Cardiac fibroblast (primary cell): ENCODE measurements around the gene ARSA.
A peak's percentile ranks its signal among the peaks of the same experiment; 100 is the strongest.
"Not testable (repeated sequence)": the region's sequence is repeated elsewhere in the genome, so short reads cannot be mapped to it uniquely, and the experiment has no call there.

Experiments
- DNase-seq, 2 donors: peaks; one replicate each; pipeline versions ENCODE4 v3.0.0 to v3.0.0-alpha.2; 2010; ENCODE audit warnings: low read depth in 2 of 2
- H3K4me3 ChIP-seq, 2 donors: replicated peaks in 1 of 2; 1 replicate in 1 of 2; 2 replicates in 1 of 2; pipeline ENCODE4 v1.5.1; 2011; ENCODE audit warnings: low read depth in 2 of 2, low read length in 2 of 2, mild to moderate bottlenecking in 2 of 2, moderate library complexity in 1 of 2
- TF ChIP-seq, protein P1 (sequence below): IDR thresholded peaks from one replicate; pipeline ENCODE4 v1.5.1; 2011; ENCODE audit warnings: low read depth, mild to moderate bottlenecking, low read length, inconsistent platforms

Gene ARSA

DNA sequence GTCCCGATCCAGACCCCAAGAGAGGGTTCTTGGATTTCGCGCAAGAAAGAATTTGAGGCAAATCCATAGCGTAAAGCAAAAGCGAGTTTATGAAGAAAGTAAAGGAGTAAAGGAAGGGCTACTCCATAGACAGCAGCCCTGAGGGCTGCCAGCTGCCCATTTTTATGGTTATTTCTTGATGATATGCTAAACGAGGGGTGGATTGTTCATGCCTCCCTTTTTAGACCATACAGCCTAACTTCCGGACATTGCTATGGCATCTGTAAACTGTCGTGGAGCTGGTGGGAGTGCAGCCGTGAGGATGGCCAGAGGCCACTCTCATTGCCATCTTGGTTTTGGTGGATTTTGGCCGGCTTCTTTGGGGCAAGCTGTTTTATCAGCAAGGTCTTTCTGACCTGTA is 25.3 kb upstream of the ARSA start:
- TF ChIP-seq, protein P1, sequence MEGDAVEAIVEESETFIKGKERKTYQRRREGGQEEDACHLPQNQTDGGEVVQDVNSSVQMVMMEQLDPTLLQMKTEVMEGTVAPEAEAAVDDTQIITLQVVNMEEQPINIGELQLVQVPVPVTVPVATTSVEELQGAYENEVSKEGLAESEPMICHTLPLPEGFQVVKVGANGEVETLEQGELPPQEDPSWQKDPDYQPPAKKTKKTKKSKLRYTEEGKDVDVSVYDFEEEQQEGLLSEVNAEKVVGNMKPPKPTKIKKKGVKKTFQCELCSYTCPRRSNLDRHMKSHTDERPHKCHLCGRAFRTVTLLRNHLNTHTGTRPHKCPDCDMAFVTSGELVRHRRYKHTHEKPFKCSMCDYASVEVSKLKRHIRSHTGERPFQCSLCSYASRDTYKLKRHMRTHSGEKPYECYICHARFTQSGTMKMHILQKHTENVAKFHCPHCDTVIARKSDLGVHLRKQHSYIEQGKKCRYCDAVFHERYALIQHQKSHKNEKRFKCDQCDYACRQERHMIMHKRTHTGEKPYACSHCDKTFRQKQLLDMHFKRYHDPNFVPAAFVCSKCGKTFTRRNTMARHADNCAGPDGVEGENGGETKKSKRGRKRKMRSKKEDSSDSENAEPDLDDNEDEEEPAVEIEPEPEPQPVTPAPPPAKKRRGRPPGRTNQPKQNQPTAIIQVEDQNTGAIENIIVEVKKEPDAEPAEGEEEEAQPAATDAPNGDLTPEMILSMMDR: no peak
- DNase-seq: no peak
- H3K4me3 ChIP-seq: no peak overlapping the region

DNA sequence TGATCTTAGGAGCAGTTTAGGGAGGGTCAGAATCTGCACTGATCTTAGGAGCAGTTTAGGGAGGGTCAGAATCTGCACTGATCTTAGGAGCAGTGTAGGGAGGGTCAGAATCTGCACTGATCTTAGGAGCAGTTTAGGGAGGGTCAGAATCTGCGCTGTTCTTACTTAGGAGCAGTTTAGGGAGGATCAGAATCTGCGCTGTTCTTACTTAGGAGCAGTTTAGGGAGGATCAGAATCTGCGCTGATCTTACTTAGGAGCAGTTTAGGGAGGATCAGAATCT is 15.8 kb upstream of the ARSA start:
- DNase-seq, H3K4me3 ChIP-seq: not testable (repeated sequence)

DNA sequence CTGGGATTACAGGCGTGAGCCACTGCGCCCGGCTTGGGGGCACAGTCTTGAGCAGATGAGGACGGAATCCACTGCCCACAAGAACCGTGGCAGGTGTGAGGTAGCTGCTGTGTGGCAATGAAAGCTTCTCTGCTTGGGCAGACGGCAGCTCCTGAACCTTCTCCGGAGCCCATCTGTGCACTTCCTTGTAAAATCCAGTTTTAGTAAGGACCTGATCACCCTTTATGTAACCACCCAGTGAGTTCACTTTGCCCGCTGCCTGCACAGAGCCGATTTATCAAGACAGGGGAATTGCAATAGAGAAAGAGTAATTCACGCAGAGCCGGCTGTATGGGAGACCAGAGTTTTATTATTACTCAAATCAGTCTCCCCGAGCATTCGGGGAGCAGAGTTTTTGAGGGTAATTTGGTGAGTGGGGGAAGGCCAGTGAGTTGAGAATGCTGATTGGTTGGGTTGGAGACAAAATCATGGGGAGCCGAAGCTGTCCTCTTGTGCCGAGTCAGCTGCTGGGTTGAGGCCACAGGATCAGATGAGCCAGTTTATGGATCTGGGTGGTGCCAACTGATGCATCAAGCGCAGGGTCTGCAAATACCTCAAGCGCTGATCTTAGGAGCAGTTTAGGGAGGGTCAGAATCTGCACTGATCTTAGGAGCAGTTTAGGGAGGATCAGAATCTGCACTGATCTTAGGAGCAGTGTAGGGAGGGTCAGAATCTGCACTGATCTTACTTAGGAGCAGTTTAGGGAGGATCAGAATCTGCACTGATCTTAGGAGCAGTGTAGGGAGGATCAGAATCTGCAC is 15.3 kb upstream of the ARSA start:
- not testable (repeated sequence) for DNase-seq

DNA sequence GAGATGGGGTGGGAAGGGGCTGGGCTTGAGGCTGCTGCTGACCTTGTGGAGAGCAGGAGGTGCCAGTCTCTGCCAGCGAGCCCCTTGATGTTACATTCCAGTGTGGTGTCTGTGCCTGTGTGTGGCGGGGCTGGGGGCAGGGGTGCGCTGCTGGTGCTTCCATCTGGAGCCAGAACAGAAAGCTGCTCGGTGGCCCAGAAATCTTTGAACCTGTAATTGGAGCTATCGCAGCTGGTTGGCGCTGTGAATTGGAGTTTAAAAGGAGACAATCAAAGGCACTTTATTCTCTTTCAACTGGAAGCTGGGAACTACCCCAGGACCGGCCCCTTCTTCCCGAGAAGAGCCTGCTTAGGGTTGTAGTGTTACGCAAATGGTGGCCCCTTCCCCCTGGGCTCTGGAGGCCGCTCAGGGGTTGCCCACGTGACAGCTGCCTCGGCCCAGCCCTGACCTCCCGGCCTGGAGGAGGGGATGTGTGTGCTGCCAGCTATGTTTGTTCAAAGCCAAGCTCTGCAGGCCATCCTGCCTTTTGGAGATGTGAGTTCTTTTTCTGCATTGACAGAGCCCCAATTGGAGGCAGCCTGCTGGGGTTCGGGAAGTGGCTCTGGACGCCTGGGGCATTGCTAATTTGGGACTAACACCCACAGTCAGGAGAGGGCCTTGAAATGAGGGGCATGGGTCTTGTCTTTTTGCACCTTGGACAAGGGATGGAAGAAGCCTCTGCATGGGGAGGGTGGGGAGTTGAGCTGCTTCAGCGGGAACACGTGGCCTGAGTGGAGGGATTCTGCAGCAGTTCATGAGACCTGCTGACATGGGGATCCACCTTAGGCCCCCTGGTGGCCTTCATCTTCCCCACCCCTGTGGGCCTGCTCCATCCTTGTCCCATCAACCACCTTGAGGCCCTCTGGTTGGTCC is 14.0 kb upstream of the ARSA start:
- peak; percentile 30 to 84 for DNase-seq
- no peak overlapping the region for H3K4me3 ChIP-seq
- TF ChIP-seq, protein P1: peak; percentile 37

More for the DNA sequence above, 15.3 kb upstream of the ARSA start:
- H3K4me3 ChIP-seq: not testable (repeated sequence)

DNA sequence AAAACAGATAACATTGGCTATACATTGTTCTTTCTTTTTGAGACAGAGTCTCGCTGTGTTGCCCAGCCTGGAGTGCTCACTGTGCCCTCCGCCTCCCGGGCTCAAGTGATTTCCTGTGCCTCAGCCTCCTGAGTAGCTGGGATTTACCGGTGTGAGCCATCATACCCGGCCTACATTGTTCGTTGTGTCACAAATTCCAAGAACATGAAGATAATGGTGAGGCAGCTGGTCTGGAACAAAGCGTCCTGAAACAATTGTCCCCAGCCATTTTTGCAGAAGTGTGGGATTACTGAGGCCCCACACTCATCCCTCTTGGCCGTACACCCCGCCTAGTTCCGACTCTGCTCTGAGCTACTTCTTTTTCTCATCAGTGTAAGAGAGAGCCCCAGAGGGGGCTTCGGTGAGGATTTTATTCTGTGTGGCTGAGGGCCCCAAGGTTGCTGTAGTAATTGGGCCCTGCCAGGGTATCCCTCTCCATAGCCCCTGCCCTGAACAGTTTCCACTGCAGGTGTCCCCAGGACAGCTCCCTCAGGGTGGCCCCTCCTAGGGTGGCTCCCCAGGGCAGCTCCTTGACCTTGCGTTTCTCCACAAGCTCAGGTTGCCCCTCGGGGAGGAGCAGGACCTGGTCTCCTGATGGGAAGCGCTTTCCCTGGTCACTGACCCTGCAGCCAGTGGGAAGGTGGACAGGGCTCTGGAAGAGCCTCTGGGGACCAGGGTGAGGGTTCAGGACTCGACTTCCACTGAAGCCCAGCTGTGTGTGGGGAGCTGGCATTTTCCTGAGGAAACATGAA is 13.1 kb upstream of the ARSA start:
- H3K4me3 ChIP-seq: no peak overlapping the region
- DNase-seq: peak in 1 of 2 donors; percentile 62
- TF ChIP-seq, protein P1: no peak

DNA sequence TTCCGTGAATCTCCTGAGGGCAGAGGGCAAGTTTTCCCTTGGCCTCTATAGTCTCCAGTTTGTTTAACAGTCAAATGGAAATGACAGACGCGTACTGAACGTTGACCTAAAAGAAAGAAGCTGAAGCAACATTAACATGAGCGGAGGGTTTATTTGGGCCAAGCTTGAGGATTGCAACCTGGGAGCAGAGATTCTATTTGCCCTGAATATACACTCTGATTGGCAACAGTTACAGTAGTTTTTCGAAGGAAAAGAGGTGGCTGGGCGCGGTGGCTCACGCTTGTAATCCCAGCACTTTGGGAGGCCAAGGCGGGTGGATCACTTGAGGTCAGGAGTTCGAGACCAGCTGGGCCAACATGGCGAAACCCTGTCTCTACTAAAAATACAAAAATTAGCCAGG is 12.3 kb upstream of the ARSA start:
- not testable (repeated sequence) for DNase-seq, H3K4me3 ChIP-seq

DNA sequence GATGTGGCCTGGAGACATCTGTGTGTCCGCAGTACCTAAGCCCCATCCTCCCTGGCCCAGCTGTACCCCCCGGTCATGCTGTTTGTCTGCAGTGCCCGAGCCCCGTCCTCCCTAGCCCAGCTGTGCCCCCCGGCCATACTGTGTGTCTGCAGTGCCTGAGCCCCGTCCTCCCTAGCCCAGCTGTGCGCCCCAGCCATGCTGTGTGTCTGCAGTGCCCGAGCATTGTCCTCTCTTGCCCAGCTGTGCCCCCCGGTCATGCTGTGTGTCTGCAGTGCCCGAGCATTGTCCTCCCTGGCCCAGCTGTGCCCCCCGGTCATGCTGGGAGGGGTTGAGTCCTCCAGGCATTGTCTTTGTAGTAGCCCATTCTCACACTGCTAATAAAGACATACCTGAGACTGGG is 7.6 kb upstream of the ARSA start:
- TF ChIP-seq, protein P1: no peak
- no peak overlapping the region for H3K4me3 ChIP-seq
- no peak for DNase-seq

DNA sequence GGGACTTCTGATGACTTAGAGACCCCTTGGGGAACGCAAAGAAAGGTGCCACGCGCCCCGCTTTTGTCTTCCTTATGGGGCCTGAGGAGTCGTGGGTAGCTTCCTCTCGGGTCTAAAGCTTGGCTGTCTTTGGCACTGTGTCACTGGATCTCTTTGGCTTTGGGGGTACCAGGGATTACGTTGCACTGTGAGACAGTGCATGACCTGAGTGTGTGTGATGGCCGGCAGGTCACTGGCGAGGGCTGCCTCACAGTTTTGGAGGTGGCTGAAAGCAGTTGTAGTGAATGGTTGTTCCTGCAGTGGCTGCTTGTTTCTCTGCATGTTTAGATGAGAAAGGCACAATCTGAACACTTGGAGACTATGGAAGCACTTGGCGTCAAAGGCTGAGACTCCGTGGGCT is 5.8 kb upstream of the ARSA start:
- TF ChIP-seq, protein P1: no peak
- DNase-seq: no peak
- no peak overlapping the region for H3K4me3 ChIP-seq
